Stimulated activated CD4-positive, alpha-beta T cell treated with anti-CD3 and anti-CD28 coated beads, Interleukin-1b, Interleukin-23, amount 100 ng/mL, for 48 hours (primary cell): Measurements from ENCODE around the gene EDNRB.
"Not testable (repeated sequence)": the region's sequence is repeated elsewhere in the genome, so short reads cannot be mapped to it uniquely, and the experiment has no call there.

ENCODE experiments used
- DNase-seq: peaks from one replicate; pipeline ENCODE4 v3.0.0-alpha.2; 2020

The EDNRB gene

GRCh38 chr13:77894743-77895142 lies 23.9 kb downstream of the EDNRB start:
- no peak for DNase-seq

- DNase-seq, result no peak
Measured at GRCh38 chr13:77893066-77893465, 25.6 kb downstream of the EDNRB start.

GRCh38 chr13:77892491-77892890 lies 26.1 kb downstream of the EDNRB start:
- no peak for DNase-seq

- no peak for DNase-seq
Measured at GRCh38 chr13:77891486-77891885, 27.1 kb downstream of the EDNRB start.

GRCh38 chr13:77891041-77891440 lies 27.6 kb downstream of the EDNRB start:
- no peak for DNase-seq

- no peak for DNase-seq
Measured at GRCh38 chr13:77883328-77883727, 35.3 kb downstream of the EDNRB start.

GRCh38 chr13:77878190-77878589 lies 40.4 kb downstream of the EDNRB start:
- DNase-seq, result no peak

GRCh38 chr13:77876176-77876575 lies 42.5 kb downstream of the EDNRB start:
- no peak for DNase-seq

- no peak for DNase-seq
Measured at GRCh38 chr13:77874406-77874805, 44.2 kb downstream of the EDNRB start.

- DNase-seq, result no peak
Measured at GRCh38 chr13:77872995-77873394, 45.6 kb downstream of the EDNRB start.

GRCh38 chr13:77871596-77871995 lies 47.0 kb downstream of the EDNRB start:
- DNase-seq, result no peak

- DNase-seq, result no peak
Measured at GRCh38 chr13:77868717-77869116, 49.9 kb downstream of the EDNRB start.

GRCh38 chr13:77866971-77867370 lies 51.7 kb downstream of the EDNRB start:
- no peak for DNase-seq

- no peak for DNase-seq
Measured at GRCh38 chr13:77865622-77866021, 53.0 kb downstream of the EDNRB start.

- no peak for DNase-seq
Measured at GRCh38 chr13:77863144-77863543, 55.5 kb downstream of the EDNRB start.

- no peak for DNase-seq
Measured at GRCh38 chr13:77861741-77862140, 56.9 kb downstream of the EDNRB start.

GRCh38 chr13:77860507-77860981 lies 58.1 kb downstream of the EDNRB start:
- no peak for DNase-seq

- DNase-seq, result no peak
Measured at GRCh38 chr13:77859450-77859849, 59.2 kb downstream of the EDNRB start.

- DNase-seq, result no peak
Measured at GRCh38 chr13:77857531-77858209, 61.0 kb downstream of the EDNRB start.

- no peak for DNase-seq
Measured at GRCh38 chr13:77853703-77854102, 64.9 kb downstream of the EDNRB start.

- DNase-seq, result not testable (repeated sequence)
Measured at GRCh38 chr13:77848050-77848449, 70.6 kb downstream of the EDNRB start.

GRCh38 chr13:77846173-77846572 lies 72.5 kb downstream of the EDNRB start:
- DNase-seq, result no peak
